ENCODE measurements around the gene CNTN4. TPM values are rescaled to one million over a fixed set of nuclear protein-coding genes. Genes with fewer than 3 reads are reported as not detected.

The CNTN4 gene
- total and polyA plus RNA-seq, 2 experiments from 2014 or later, result 0.91 to 4.0 TPM

DNA sequence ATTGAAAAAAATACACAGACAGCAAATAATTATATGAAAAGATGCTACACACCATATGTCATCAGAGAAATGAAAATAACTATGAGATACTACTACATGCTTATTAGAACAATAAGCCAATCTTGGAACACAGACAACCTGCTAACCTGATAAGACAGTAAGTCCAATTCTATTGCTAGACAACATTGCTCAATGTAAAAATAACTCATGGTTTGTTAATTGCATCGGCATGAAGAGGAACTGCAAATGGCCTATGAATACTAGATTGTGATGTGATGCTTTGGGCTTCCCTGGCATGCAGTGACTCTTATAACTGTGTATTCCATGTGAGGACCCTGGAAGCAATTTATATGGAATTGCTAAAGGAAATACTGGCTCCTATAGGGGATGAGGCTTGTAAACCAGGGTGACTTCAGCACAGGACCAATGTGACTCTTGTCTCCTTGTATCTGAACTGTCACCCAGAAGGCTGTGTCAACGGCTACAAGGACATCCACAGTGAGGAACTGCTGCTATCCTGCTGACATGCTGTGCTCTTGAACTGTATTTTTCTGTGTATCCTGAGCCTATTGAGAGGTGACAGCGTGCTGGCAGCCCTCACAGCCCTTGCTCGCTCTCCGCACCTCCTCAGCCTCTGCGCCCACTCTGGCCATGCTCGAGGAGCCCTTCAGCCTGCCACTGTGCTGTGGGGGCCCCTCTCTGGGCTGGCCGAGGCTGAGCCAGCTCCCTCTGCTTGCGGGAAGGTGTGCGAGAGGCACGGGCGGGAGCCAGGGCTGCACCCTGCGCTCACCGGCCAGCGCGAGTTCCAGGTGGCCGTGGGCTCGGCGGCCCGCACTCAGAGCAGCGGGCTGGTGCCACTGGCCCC lies 385.7 kb downstream of the CNTN4 start:
- Mint-ChIP-seq H3K27me3 (ENCODE audit: insufficient read depth, low read depth, poor library complexity) (peaks cover 4% of the 10 kb centered on the region), H3K36me3 (ENCODE audit: low read depth) (peaks cover 24% of the 10 kb centered on the region; the same call in 2 of the 3 replicates), H3K27ac (no peak overlapping the region), H3K4me3 (no peak overlapping the region), H3K9me3 (peaks cover 86% of the 10 kb centered on the region), H3K4me1 (no peaks in the 10 kb centered on the region)
- Histone ChIP-seq H3K27ac (ENCODE audit: low read depth) (no peak overlapping the region), H3K4me1 (ENCODE audit: insufficient read depth) (peaks cover 2% of the 10 kb centered on the region; the same call in 1 of the 2 replicates), H3K79me2 (replicated peaks; ENCODE audit: insufficient read depth) (no peaks in the 10 kb centered on the region), H3K36me3 (ENCODE audit: insufficient read depth) (no peaks in the 10 kb centered on the region; the same call in 1 of the 2 replicates), H4K20me1 (replicated peaks; ENCODE audit: insufficient read depth) (no peaks in the 10 kb centered on the region), H2AFZ (no peak overlapping the region), H3K4me3 (no peak overlapping the region), H3K27me3 (ENCODE audit: insufficient read depth) (no peaks in the 10 kb centered on the region), H3K9me2 (ENCODE audit: insufficient read depth) (no peaks in the 10 kb centered on the region), H3K4me2 (no peak overlapping the region), H3F3A (replicated peaks; ENCODE audit: low read depth) (no peaks in the 10 kb centered on the region)
- TF ChIP-seq STAT1 (IDR thresholded peaks at IDR 0.05; ENCODE audit: unreplicated experiment) (no peak), ZNF114 (CRISPR knock-in tag; IDR thresholded peaks at IDR 0.05) (no peak), POLR2AphosphoS5 (IDR thresholded peaks at IDR 0.05; ENCODE audit: low read depth) (no peak), NANOG (IDR thresholded peaks at IDR 0.05; ENCODE audit: borderline replicate concordance) (no peak), ZNF331 (CRISPR knock-in tag; IDR thresholded peaks at IDR 0.05; ENCODE audit: low read depth) (no peak), JUNB (IDR thresholded peaks at IDR 0.05; ENCODE audit: unreplicated experiment) (no peak), CREB1 (CRISPR knock-in tag; IDR thresholded peaks at IDR 0.05; ENCODE audit: low read depth) (no peak), EZH2phosphoT487 (IDR thresholded peaks at IDR 0.05; ENCODE audit: unreplicated experiment) (no peak), EZH2 (IDR thresholded peaks at IDR 0.05; ENCODE audit: low read depth, unreplicated experiment) (no peak)
- TF ChIP-seq, protein P1, sequence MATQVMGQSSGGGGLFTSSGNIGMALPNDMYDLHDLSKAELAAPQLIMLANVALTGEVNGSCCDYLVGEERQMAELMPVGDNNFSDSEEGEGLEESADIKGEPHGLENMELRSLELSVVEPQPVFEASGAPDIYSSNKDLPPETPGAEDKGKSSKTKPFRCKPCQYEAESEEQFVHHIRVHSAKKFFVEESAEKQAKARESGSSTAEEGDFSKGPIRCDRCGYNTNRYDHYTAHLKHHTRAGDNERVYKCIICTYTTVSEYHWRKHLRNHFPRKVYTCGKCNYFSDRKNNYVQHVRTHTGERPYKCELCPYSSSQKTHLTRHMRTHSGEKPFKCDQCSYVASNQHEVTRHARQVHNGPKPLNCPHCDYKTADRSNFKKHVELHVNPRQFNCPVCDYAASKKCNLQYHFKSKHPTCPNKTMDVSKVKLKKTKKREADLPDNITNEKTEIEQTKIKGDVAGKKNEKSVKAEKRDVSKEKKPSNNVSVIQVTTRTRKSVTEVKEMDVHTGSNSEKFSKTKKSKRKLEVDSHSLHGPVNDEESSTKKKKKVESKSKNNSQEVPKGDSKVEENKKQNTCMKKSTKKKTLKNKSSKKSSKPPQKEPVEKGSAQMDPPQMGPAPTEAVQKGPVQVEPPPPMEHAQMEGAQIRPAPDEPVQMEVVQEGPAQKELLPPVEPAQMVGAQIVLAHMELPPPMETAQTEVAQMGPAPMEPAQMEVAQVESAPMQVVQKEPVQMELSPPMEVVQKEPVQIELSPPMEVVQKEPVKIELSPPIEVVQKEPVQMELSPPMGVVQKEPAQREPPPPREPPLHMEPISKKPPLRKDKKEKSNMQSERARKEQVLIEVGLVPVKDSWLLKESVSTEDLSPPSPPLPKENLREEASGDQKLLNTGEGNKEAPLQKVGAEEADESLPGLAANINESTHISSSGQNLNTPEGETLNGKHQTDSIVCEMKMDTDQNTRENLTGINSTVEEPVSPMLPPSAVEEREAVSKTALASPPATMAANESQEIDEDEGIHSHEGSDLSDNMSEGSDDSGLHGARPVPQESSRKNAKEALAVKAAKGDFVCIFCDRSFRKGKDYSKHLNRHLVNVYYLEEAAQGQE (IDR thresholded peaks at IDR 0.05; ENCODE audit: unreplicated experiment), result no peak
- TF ChIP-seq, protein P2, sequence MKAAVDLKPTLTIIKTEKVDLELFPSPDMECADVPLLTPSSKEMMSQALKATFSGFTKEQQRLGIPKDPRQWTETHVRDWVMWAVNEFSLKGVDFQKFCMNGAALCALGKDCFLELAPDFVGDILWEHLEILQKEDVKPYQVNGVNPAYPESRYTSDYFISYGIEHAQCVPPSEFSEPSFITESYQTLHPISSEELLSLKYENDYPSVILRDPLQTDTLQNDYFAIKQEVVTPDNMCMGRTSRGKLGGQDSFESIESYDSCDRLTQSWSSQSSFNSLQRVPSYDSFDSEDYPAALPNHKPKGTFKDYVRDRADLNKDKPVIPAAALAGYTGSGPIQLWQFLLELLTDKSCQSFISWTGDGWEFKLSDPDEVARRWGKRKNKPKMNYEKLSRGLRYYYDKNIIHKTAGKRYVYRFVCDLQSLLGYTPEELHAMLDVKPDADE (IDR thresholded peaks at IDR 0.05), result no peak
- ATAC-seq, result no peak
- DNase-seq (ENCODE audit: low spot score), result no peak

All from GM23338 (cell line).